ENCODE data around the gene TMEM121. TPM values are rescaled to one million over a fixed set of nuclear protein-coding genes. Genes with fewer than 3 reads are reported as not detected.

The TMEM121 gene
- total and polyA plus RNA-seq, 2 of the 8 experiments (the other 6 are each of a cell fraction or from before 2014, with no cell fraction given) = 1.9 TPM; not detected in 1

DNA sequence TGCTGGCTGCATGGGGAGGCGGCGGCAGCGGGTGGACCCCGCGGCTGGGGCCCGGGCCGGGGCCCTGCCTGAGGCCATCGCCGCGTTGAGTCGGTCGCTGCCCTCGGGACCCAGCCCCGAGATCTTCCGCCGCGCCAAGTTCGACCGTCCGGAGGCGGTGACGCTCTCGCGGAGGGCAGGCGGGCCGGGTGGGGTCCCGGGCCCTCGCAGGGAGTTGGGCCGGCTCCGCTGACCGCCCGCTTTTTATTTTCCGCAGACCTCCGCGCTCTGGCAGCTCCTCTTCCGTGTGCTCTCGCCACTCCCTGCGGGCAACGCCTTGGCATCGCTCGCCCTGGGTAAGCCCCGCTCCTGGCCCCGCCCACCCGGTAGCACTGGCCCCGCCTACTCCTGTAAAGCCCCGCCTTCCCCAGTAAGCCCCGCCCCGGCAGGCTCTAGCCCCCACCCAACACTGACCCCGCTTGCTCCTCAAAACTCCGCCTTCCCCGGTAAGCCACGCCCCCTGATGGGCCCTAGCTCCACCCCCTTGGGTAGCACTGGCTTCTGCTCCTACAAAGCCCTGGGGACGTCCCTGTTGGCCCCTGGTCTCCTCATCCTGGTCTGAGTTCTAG is 34.9 kb upstream of the TMEM121 start:
- H4K91ac ChIP-seq (replicated peaks; ENCODE audit: insufficient read length, low read length) = no peak overlapping the region
- FAIRE-seq (no peak), DNase-seq (ENCODE audit: low read depth in 1 of 2, low spot score in 2 of 2) (peak in 1 of 2 experiments; percentile 81)
- no peak overlapping the region for H3K4ac ChIP-seq (replicated peaks; ENCODE audit: insufficient read length, low read depth, low read length)
- 9% methylated on average over 20 of the region's 53 CpGs; no CpG with 5 or more reads in 1 of the 2 experiments for WGBS, 2 experiments (ENCODE audit: extremely low coverage in 1 of 2, insufficient coverage in 1 of 2, insufficient read length in 1 of 2, insufficient replicate concordance in 2 of 2, low coverage in 1 of 2, low lambda C conversion rate in 2 of 2, missing lambda C conversion rate in 1 of 2)
- no peak overlapping the region for H3K14ac ChIP-seq (ENCODE audit: insufficient read length)
- peak overlapping the region; percentile 37 to 91 (median 70) for H3K4me3 ChIP-seq (ENCODE audit: extremely low read depth in 1 of 4, insufficient read depth in 2 of 4, low read depth in 3 of 4, low read length in 4 of 4)
- H3K79me1 ChIP-seq (ENCODE audit: low read depth, low read length) = no peaks in the 10 kb centered on the region
- no peak overlapping the region for H2BK20ac ChIP-seq (ENCODE audit: low read length)
- no peak overlapping the region for H2BK12ac ChIP-seq (ENCODE audit: low read depth, low read length)
- peaks cover 18 to 27% (median 25%) of the 10 kb centered on the region in 4 experiments for H3K27me3 ChIP-seq (replicated peaks in 1 of 4; ENCODE audit: control insufficient read depth in 3 of 4, extremely low read depth in 1 of 4, insufficient read depth in 3 of 4, low read length in 3 of 4)
- H2BK120ac ChIP-seq (replicated peaks; ENCODE audit: low read depth, low read length) = no peak overlapping the region
- H3K4me1 ChIP-seq (replicated peaks in 1 of 4; ENCODE audit: control insufficient read depth in 3 of 4, insufficient read depth in 4 of 4, low read length in 3 of 4) = peaks cover 0 to 17% (median 3%) of the 10 kb centered on the region in 4 experiments; a peak in 5 of 7 replicates
- H3K56ac ChIP-seq (replicated peaks; ENCODE audit: insufficient read length, low read depth, low read length) = no peak overlapping the region
- no peaks in the 10 kb centered on the region for H3K9me3 ChIP-seq (ENCODE audit: insufficient read depth in 2 of 2, low read depth in 1 of 2, low read length in 1 of 2)
- POLR2A ChIA-PET (ENCODE audit: partially characterized antibody) = interaction anchor here (0.6 to 1.3 kb wide), 2 partner anchors 10 to 225 kb away, joined by 3 to 4 read pairs; no protein-coding TSS in a partner anchor
- CTCF ChIA-PET (ENCODE audit: partially characterized antibody) = interaction anchor here (0.7 to 2.2 kb wide), 7 partner anchors 10 to 115 kb away, joined by 3 to 15 read pairs (median 4); no protein-coding TSS in a partner anchor
- H3K9ac ChIP-seq (replicated peaks in 1 of 4; ENCODE audit: extremely low read depth in 1 of 4, low read depth in 3 of 4, low read length in 3 of 4) = peak overlapping the region in 3 of 4 experiments; percentile 63 to 85 (median 69); a peak in 5 of 7 replicates
- H2AFZ ChIP-seq (ENCODE audit: low read length) = no peak overlapping the region
- no peak overlapping the region for H3K18ac ChIP-seq (ENCODE audit: extremely low read depth, low read length)
- peaks cover 0 to 10% of the 10 kb centered on the region in 2 experiments for H4K20me1 ChIP-seq (replicated peaks in 1 of 2; ENCODE audit: control insufficient read depth in 1 of 2, insufficient read depth in 2 of 2, low read length in 2 of 2)
- H2BK15ac ChIP-seq (ENCODE audit: low read length) = no peak overlapping the region
- H4K5ac ChIP-seq (ENCODE audit: insufficient read length, low read depth, low read length) = no peak overlapping the region
- H3K23me2 ChIP-seq (ENCODE audit: low read depth, low read length) = peaks cover 9% of the 10 kb centered on the region; the same call in 1 of the 2 replicates
- no peak overlapping the region for H2BK5ac ChIP-seq (ENCODE audit: low read depth, low read length)
- no peaks in the 10 kb centered on the region; a peak in 2 of 8 replicates for H3K36me3 ChIP-seq (ENCODE audit: control insufficient read depth in 2 of 4, insufficient read depth in 4 of 4, low read length in 3 of 4)
- H3K4me2 ChIP-seq (ENCODE audit: insufficient read depth in 1 of 2, low read depth in 2 of 2, low read length in 2 of 2) = peak overlapping the region; percentile 16 to 68; a peak in 3 of 4 replicates
- no peaks in the 10 kb centered on the region for H3K79me2 ChIP-seq (ENCODE audit: control insufficient read depth in 1 of 2, insufficient read depth in 2 of 2, low read length in 2 of 2)
- no peak overlapping the region for H2AK5ac ChIP-seq (ENCODE audit: low read depth, low read length)
- peak overlapping the region; percentile 71; the same call in 1 of the 2 replicates for H4K8ac ChIP-seq (ENCODE audit: extremely low read depth, insufficient read depth, low read length)
- H3K23ac ChIP-seq (ENCODE audit: insufficient read length) = no peak overlapping the region
- H3K27ac ChIP-seq (ENCODE audit: low read depth, low read length) = peak overlapping the region; percentile 73; the same call in 1 of the 2 replicates
- peak in 1 of 2 experiments; percentile 80; a peak in 2 of 3 replicates for TF ChIP-seq POLR2A (IDR thresholded peaks at IDR 0.05; ENCODE audit: control extremely low read depth in 1 of 2, low read depth in 2 of 2, low read length in 2 of 2)
- TF ChIP-seq RAD21 (IDR thresholded peaks at IDR 0.05 in 1 of 2, conservative IDR thresholded peaks at IDR 0.05 in 1 of 2; ENCODE audit: low read depth in 2 of 2, low read length in 2 of 2) = no peak
- TF ChIP-seq CBX5 (IDR thresholded peaks at IDR 0.05; ENCODE audit: low read depth, low read length) = no peak
- 0 out of 4 replicates have a peak, but pooled peaks of 1 of the 2 experiments have one; percentile 46 for TF ChIP-seq SIN3A (conservative IDR thresholded peaks at IDR 0.05 in 1 of 2, IDR thresholded peaks at IDR 0.05 in 1 of 2; ENCODE audit: low read depth in 1 of 2, low read length in 2 of 2)
- TF ChIP-seq PHF8 (conservative IDR thresholded peaks at IDR 0.05; ENCODE audit: low read depth, low read length) = peak; percentile 98
- TF ChIP-seq TEAD4 (IDR thresholded peaks at IDR 0.05; ENCODE audit: low read depth, low read length) = no peak
- TF ChIP-seq YY1 (IDR thresholded peaks at IDR 0.05; ENCODE audit: low read depth, low read length) = no peak
- no peak for TF ChIP-seq CHD2 (IDR thresholded peaks at IDR 0.05; ENCODE audit: low read length)
- peak; percentile 12; the same call in 1 of the 2 replicates for TF ChIP-seq TAF1 (IDR thresholded peaks at IDR 0.05; ENCODE audit: low read depth, low read length)
- no peak for TF ChIP-seq SIRT6 (IDR thresholded peaks at IDR 0.05; ENCODE audit: low read length)
- no peak for TF ChIP-seq CBX8 (IDR thresholded peaks at IDR 0.05; ENCODE audit: borderline replicate concordance, low read depth, low read length)
- no peak for TF ChIP-seq TAF7 (optimal IDR thresholded peaks at IDR 0.05; ENCODE audit: borderline replicate concordance, low read depth, low read length)

All from H1 (cell line).